SK-N-SH treated with all-trans-retinoic acid at 6 μM for 48 hours (cell line): ENCODE measurements around the gene TBC1D22B.

ENCODE experiments used
- ATAC-seq: fragments of 200-7000 bp; cut with Tn5 transposase; 3 replicates; pipeline ENCODE4 v1.9.1; 2020; ENCODE audit warnings: mild to moderate bottlenecking, moderate library complexity
- ARNTL ChIP-seq: fragments of 450-650 bp; formaldehyde crosslinking; IDR thresholded peaks from 2 replicates; pipeline ENCODE4 v1.5.0; 2020; ENCODE audit warnings: low read depth, mild to moderate bottlenecking, moderate library complexity, borderline replicate concordance
- BACH2 ChIP-seq: fragments of 250-450 bp; sonication (Bioruptor Pico); IDR thresholded peaks from 2 replicates; pipeline ENCODE4 v1.9.0; 2021; ENCODE audit warnings: mild to moderate bottlenecking, borderline replicate concordance
- CREB5 ChIP-seq: fragments of 250-450 bp; sonication (Bioruptor Pico); IDR thresholded peaks from 2 replicates; pipeline ENCODE4 v1.5.1; 2020; ENCODE audit warnings: low read depth, mild to moderate bottlenecking, moderate library complexity
- CSDC2 ChIP-seq: fragments of 250-450 bp; sonication (Bioruptor Pico); IDR thresholded peaks from 2 replicates; pipeline ENCODE4 v1.5.0; 2020; ENCODE audit warnings: mild to moderate bottlenecking, moderate library complexity
- CSRNP3 ChIP-seq: fragments of 250-450 bp; sonication (Bioruptor Pico); IDR thresholded peaks from 2 replicates; pipeline ENCODE4 v1.5.1; 2021; ENCODE audit warnings: mild to moderate bottlenecking, moderate library complexity
- GLIS3 ChIP-seq: fragments of 250-450 bp; sonication (Bioruptor Pico); IDR thresholded peaks from 2 replicates; pipeline ENCODE4 v1.5.0; 2020; ENCODE audit warnings: mild to moderate bottlenecking, moderate library complexity
- ISL1 ChIP-seq: fragments of 250-450 bp; sonication (Bioruptor Pico); IDR thresholded peaks from 2 replicates; pipeline ENCODE4 v2.1.2; 2022; ENCODE audit warnings: mild to moderate bottlenecking, moderate library complexity
- OSR1 ChIP-seq: fragments of 250-450 bp; sonication (Bioruptor Pico); IDR thresholded peaks from 2 replicates; pipeline ENCODE4 v1.8.0; 2022; ENCODE audit warnings: moderate library complexity, mild to moderate bottlenecking, inconsistent platforms
- PATZ1 ChIP-seq: fragments of 250-450 bp; sonication (Bioruptor Pico); IDR thresholded peaks from 2 replicates; pipeline ENCODE4 v1.8.0; 2020; ENCODE audit warnings: mild to moderate bottlenecking, moderate library complexity, borderline replicate concordance
- POU6F1 ChIP-seq: fragments of 250-450 bp; sonication (Bioruptor Pico); IDR thresholded peaks from 2 replicates; pipeline ENCODE4 v1.8.0; 2021; ENCODE audit warnings: low read depth, mild to moderate bottlenecking, moderate library complexity, borderline replicate concordance
- PPARA ChIP-seq: fragments of 250-450 bp; sonication (Bioruptor Pico); IDR thresholded peaks from 2 replicates; pipeline ENCODE4 v1.5.0; 2020; ENCODE audit warnings: mild to moderate bottlenecking, borderline replicate concordance
- RARB ChIP-seq: fragments of 250-450 bp; sonication (Bioruptor Pico); IDR thresholded peaks from 2 replicates; pipeline ENCODE4 v1.8.0; 2021; ENCODE audit warnings: mild to moderate bottlenecking, moderate library complexity
- SNAI2 ChIP-seq: fragments of 250-450 bp; sonication (Bioruptor Pico); IDR thresholded peaks from 2 replicates; pipeline ENCODE4 v1.5.0; 2020; ENCODE audit warnings: mild to moderate bottlenecking, moderate library complexity
- TCF4 ChIP-seq: fragments of 250-450 bp; sonication (Bioruptor Pico); IDR thresholded peaks from 2 replicates; pipeline ENCODE4 v1.8.0; 2021; ENCODE audit warnings: mild to moderate bottlenecking, moderate library complexity, borderline replicate concordance
- TSHZ2 ChIP-seq: fragments of 250-450 bp; sonication (Bioruptor Pico); IDR thresholded peaks from 2 replicates; pipeline ENCODE4 v1.5.0; 2020; ENCODE audit warnings: mild to moderate bottlenecking, moderate library complexity
- ZC3H10 ChIP-seq: fragments of 250-450 bp; sonication (Bioruptor Pico); IDR thresholded peaks from 2 replicates; pipeline ENCODE4 v1.5.1; 2021; ENCODE audit warnings: mild to moderate bottlenecking, moderate library complexity
- ZFP3 ChIP-seq: fragments of 250-450 bp; sonication (Bioruptor Pico); IDR thresholded peaks from 2 replicates; pipeline ENCODE4 v1.5.0; 2020; ENCODE audit warnings: mild to moderate bottlenecking, moderate library complexity
- ZFP30 ChIP-seq: fragments of 450-650 bp; formaldehyde crosslinking; IDR thresholded peaks from 2 replicates; pipeline ENCODE4 v1.5.0; 2022; ENCODE audit warnings: mild to moderate bottlenecking, moderate library complexity
- ZNF565 ChIP-seq: fragments of 450-650 bp; formaldehyde crosslinking; conservative IDR thresholded peaks from 2 replicates; pipeline ENCODE4 v1.5.0; 2020; ENCODE audit warnings: low read depth, mild to moderate bottlenecking, moderate library complexity
- ZNF70 ChIP-seq: fragments of 450-650 bp; formaldehyde crosslinking; IDR thresholded peaks from 2 replicates; pipeline ENCODE4 v1.5.0; 2020; ENCODE audit warnings: mild to moderate bottlenecking, moderate library complexity
- ZNF8 ChIP-seq: fragments of 450-650 bp; formaldehyde crosslinking; IDR thresholded peaks from 2 replicates; pipeline ENCODE4 v1.5.0; 2020; ENCODE audit warnings: mild to moderate bottlenecking, moderate library complexity

The TBC1D22B gene

GRCh38 chr6:37218061-37218460, 39.5 kb upstream of the TBC1D22B start:
- no peak for ATAC-seq
- TF ChIP-seq ZNF70 (no peak), TCF4 (CRISPR knock-in tag) (no peak), OSR1 (CRISPR knock-in tag) (no peak), GLIS3 (CRISPR knock-in tag) (no peak), ARNTL (CRISPR knock-in tag) (no peak), POU6F1 (no peak), ZC3H10 (CRISPR knock-in tag) (no peak), PPARA (CRISPR knock-in tag) (no peak), ZNF565 (CRISPR knock-in tag) (no peak), PATZ1 (CRISPR knock-in tag) (no peak), CREB5 (CRISPR knock-in tag) (no peak), ZNF8 (CRISPR knock-in tag) (no peak), ZFP3 (CRISPR knock-in tag) (no peak)

- no peak for TF ChIP-seq ZFP3 (CRISPR knock-in tag)
- no peak for TF ChIP-seq POU6F1
- no peak for TF ChIP-seq ZC3H10 (CRISPR knock-in tag)
- TF ChIP-seq BACH2 = no peak
- no peak for TF ChIP-seq CSDC2 (CRISPR knock-in tag)
- no peak for TF ChIP-seq GLIS3 (CRISPR knock-in tag)
- no peak for TF ChIP-seq PPARA (CRISPR knock-in tag)
- TF ChIP-seq RARB (CRISPR knock-in tag) = no peak
- no peak for TF ChIP-seq CREB5 (CRISPR knock-in tag)
- no peak for TF ChIP-seq ISL1 (CRISPR knock-in tag)
- no peak for TF ChIP-seq CSRNP3 (CRISPR knock-in tag)
- TF ChIP-seq TSHZ2 (CRISPR knock-in tag) = no peak
- no peak for TF ChIP-seq ARNTL (CRISPR knock-in tag)
- TF ChIP-seq SNAI2 (CRISPR knock-in tag) = no peak
- TF ChIP-seq TCF4 (CRISPR knock-in tag) = no peak
- no peak for TF ChIP-seq ZNF70
- TF ChIP-seq ZFP30 = no peak
- no peak for ATAC-seq
Measured at GRCh38 chr6:37218511-37218910, 39.1 kb upstream of the TBC1D22B start.
